ENCODE results near the gene SLC17A8.
"Not testable (repeated sequence)": the region's sequence is repeated elsewhere in the genome, so short reads cannot be mapped to it uniquely, and the experiment has no call there.

Gene SLC17A8

DNA sequence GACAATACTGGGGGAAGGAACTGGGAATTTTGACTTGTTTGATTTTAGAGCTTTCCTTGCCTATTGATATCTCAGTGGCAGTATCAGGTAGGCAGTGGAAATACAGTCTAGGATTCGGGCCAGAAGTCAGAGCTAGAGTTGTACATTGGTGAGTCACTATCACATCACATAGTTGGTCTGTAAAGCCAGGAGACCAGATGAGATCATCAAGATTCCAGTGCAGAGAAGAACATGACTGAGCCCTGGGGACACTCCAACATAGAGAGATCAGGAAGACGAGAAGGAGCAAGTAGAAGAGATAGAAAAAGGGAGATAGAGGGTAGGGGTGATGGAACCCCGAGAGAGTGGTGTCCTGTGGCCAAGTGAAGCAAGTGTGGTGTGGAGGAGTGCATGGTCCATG is 70.2 kb downstream of the SLC17A8 start:
- DNase-seq (ENCODE audit: low read depth) = no peak

DNA sequence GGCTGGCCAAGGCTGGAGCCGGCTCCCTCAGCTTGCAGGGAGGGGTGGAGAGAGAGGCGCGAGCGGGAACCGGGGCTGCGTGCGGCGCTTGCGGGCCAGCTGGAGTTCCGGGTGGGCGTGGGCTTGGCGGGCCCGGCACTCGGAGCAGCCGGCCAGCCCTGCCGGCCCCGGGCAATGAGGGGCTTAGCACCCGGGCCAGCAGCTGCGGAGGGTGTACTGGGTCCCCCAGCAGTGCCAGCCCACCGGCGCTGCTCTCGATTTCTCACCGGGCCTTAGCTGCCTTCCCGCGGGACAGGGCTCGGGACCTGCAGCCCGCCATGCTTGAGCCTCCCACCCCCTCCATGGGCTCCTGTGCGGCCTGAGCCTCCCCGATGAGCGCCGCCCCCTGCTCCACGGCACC is 73.4 kb downstream of the SLC17A8 start:
- not testable (repeated sequence) for DNase-seq (ENCODE audit: low read depth)

DNA sequence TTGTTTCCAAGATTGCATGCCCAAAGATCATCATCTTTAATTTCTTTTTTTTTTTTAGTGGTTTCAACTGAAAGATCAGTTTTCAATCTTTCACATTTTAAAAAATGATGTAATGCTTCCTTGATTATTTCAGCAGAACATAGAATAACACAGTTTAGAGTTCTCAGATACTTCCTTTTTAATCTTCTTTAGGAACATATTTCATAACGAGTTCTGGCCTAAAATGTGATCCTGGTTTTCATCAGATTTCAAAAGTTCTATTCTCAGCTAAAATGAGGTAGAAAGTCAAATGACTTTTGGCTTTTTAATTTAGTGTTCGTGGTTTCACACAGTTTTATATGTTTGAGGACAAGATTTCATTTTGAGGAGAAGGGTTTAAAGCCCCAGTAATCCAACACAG is 76.8 kb downstream of the SLC17A8 start:
- DNase-seq (ENCODE audit: low read depth) = no peak

DNA sequence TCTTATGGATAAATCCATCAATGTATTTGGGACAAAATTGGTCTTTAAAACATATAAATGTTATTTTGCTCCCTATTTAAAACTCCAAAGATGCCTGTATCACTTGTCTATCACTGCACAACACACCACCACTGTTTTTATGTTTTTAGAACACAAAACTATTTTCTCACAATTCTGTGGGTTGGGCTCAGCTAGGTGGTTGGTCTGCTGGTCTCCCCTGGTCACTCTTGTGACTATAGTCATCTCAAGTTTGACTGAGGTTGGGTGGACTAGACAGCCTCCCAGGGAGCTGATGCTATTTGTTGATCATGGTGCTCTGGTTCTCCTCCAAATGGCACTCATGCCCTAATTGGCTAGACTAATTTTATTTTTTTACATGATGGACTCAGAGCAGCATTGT is 77.3 kb downstream of the SLC17A8 start:
- no peak for DNase-seq (ENCODE audit: low read depth)

DNA sequence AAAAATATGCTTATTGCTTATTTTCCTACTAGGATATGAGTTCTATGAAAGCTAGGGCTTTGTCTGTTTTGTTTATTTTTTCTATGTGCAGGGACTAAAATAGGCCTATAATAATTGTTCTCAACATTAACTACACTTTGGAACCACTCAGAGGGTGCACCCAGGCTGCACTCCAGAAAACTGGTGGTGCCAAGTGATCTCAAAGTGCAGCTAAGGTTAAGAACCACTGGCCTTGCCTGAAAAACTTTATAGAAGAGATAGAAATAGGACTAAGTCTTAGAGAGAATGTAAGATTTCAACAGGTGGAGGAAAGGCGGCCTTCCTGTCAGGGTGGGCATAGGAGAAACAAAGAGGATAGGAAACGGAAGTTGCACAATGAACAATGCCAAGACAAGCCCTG is 79.1 kb downstream of the SLC17A8 start:
- no peak for DNase-seq (ENCODE audit: low read depth)

DNA sequence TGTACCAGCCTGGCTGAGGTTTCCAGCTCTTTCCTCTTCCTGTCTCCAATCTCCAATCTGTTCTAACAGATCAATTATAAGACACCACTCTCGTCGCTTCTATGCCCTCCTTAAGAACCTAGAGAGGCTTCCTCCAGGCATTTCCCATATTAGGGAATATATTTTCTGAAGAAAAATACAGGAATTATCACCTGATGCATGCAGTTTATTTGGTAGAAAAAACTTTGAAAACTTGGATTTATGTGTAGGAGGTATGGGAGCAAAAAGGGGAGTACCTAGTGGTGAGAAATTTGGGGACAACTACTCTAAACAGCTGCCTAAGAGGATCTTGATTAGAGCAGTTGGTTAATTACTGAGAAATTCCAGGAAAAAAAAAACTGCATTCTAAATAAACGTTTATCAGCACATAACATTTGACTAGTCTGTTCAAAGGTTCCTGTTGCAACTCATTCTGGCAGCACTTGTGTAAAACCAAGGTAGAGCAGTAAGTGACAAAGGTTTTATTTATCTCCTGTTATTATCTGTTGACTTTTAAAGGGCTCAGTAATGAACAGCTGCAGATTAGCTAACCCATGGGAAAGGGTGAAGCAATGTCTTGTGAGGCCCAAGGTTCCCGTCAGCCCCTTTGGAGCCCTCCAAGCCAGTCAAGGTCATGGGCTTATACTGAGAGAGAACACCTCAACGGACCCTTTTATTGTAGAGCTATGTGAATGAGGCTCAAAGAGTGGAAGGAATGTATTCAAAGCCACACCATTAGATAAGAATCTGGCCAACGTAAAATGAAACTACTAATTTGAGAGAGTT is 80.4 kb downstream of the SLC17A8 start:
- no peak for DNase-seq (ENCODE audit: low read depth)

DNA sequence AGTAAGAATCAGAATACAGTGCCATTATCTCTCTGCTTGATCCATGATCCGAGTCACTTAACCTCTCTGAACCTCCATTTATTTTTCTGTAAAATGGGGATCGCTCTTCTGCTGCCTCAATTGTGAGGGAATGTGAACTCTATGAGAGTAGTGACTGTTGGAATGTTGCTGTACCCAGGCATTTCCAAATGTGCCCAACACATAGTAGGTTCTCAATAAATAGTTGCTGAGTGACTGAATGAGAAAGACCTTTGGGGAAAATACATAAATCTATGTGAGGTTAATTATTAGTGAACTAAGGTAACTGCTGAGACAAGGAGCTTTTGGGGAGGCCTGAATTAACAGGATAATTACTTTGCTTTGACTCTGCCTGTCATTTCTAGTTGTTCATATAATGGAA is 82.9 kb downstream of the SLC17A8 start:
- DNase-seq (ENCODE audit: low read depth) = no peak

DNA sequence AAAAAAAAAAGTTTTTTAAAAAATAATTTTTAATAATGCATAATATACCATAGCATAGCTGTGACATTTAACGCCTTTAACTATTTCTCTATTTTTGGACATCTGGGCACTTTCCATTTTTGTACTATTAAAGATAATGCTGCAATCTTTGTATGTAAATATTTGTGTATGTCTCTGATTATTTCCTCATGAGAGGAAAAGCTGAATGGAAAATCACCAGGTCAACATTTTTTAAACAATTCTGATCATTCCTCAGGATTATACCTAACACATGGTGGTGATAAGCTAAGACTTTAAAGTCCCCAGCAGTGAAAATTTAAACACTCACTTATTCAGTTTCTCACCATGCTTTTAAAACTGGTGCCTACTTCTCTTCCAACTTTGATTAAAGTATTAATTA is 85.5 kb downstream of the SLC17A8 start:
- DNase-seq (ENCODE audit: low read depth) = no peak

DNA sequence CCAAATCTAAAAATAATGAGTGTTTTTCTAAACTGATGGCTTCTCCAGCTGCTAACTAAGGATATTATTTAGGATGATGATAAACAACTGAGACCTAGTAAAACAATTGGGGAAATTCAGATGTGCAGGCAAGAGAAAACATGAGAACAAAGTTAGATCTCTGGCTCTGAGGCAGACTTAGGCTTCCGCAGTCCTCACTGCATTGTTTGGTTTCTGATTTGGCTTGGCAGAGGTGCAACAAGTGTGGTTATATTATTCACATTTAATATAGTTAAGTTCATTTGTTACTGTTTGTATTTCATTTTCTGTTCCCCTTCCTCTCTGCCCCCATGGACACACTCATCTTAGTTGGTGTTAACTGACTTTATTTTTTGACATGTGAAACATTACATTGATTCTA is 86.6 kb downstream of the SLC17A8 start:
- DNase-seq (ENCODE audit: low read depth) = no peak

DNA sequence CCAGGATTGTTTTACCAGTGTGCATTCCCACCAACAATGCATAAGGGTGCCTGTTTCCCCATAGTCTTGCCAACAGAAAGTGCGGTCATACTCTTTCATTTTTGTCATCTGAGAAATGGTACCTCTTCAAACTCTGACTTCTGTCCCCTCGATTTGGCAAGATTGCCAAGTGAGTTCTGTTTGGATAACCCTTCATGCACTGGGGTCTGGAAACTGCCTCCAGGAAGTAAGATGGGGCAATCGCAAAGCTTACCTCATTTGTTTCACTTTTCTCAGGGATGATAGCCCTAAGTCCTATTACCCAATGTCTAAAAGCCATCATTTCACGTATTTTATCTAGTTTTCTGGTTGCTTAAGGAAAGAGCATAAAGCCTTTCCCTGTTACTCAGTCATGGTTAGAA is 88.2 kb downstream of the SLC17A8 start:
- no peak for DNase-seq (ENCODE audit: low read depth)

DNA sequence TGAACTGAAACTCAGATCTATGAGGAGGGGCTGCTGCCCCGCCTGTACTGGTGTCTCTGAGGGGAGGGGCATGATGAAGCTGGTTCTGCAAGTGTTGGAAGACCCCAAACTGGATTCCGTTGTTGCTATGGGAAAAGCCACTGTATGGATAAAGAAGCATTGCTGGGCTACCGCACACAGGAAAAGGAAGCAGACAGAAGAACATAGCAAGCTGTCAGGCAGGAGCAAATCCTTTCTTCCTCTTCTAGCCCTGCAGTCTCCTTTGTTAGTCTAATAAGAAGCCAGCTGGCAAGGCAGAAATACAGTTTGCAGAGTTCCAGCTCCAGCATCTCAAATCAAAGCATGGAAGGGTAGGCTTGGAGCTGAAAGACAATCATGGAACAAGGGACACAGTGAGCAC is 90.5 kb downstream of the SLC17A8 start:
- no peak for DNase-seq (ENCODE audit: low read depth)

DNA sequence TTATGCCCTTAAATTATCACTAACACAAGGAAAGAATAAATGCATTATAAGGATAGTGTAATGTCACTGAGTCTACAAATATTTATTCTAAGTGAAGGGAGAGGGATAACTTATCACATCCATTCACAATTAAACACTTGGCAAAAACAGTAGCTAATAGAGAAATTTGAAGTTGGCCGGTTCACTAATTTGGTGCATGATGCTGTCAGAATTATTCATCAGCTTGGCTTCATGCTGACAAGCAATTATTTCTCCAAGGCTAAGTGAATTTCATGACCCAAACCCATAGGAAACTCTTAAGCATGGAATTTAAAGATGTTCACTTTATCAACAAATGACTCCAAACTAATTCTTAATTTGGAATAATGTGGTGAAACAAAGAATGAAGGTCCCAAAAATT is 91.8 kb downstream of the SLC17A8 start:
- no peak for DNase-seq (ENCODE audit: low read depth)

DNA sequence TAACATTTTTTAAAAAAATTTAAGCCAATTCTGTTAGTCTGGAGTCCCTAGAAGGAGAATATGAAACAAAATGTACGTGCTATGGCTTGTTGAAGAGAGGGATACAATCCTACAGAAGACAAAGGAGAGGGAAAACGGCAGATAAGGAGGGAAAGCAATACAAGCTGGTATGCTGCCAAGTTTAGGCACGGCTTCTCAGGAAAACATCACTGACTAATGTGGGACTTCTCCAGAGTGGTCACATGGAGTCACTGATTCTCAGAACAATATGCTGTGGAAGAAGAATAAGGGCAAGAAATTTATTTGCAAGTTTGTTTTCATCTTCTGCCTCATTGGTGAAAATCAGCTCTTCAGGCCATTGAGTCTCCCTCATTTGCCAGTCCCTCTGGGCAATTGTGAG is 93.9 kb downstream of the SLC17A8 start:
- no peak for DNase-seq (ENCODE audit: low read depth)

DNA sequence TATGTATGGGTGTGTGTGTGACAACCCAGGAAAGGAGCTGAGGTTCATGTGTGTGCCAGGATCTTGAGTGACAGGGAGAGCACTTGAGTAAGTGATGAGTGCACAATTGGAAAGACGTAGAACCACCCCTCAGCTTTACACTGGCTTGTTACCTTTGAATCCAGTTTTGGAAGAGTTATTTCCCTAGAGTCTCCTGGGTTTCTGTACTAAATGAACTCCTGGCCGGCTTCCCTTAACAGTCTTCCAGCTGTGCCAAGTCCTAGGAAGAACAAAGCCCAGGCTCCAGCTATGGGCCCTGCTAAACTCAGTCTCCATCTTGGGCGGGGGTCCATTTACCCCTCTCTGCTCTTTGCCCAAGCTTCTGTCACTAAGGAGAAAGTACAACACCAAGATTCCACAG is 97.1 kb downstream of the SLC17A8 start:
- no peak for DNase-seq (ENCODE audit: low read depth)

DNA sequence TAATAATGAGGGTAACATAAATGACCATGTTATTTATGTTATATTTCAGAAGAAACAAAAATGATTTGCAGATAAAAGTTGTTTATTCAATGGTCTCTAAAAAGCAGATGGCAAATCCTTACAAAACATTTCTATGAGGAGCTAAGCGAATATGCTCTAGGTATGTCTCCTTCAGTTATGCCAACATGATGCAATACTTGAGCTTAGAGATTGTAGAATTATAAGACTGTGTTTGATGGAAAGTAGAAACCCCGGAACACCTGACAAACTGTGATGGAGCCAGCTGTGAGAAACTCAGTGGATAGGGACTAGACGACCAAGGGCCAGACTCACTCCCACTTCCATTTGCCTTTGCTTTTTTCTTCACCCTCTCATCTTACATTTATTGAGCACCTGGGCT is 99.0 kb downstream of the SLC17A8 start:
- DNase-seq (ENCODE audit: low read depth) = no peak

DNA sequence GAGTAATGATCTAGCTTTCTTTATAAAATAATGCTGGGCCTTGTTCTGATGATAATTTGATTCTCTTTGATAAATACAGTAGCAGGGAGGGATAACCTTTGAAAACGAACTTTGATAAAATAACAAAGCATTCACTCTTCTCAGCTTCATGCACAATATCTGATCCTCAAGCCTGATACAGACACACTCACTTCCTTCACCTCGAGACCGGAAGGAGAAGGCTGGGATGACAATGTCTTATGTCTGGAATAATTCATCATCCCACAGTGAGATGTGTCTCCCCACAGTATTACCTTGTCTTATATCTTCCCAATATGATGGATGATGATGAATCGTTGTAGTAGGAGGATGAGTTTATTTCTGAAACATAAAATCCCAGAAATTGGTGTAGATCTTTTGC is 101.3 kb downstream of the SLC17A8 start:
- DNase-seq (ENCODE audit: low read depth) = no peak

DNA sequence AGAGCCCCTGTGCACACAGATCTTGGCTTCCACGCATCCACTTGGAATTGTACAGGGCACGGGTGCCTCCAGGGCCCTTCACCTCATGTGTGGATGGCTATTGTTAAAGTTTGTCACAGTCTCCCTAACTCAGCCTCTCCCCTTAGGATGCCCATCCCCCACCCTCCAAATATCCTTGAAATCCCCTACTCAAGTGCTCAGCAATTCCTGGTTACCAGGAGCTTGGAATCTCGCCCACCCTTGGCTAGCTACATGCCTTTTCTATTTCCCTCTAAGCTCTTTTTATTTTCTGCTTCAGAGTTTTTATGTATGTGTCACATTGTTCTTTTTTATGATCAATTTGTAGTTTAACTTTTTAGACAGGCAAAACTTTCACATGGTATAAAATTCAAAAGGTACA is 103.8 kb downstream of the SLC17A8 start:
- DNase-seq (ENCODE audit: low read depth) = no peak

DNA sequence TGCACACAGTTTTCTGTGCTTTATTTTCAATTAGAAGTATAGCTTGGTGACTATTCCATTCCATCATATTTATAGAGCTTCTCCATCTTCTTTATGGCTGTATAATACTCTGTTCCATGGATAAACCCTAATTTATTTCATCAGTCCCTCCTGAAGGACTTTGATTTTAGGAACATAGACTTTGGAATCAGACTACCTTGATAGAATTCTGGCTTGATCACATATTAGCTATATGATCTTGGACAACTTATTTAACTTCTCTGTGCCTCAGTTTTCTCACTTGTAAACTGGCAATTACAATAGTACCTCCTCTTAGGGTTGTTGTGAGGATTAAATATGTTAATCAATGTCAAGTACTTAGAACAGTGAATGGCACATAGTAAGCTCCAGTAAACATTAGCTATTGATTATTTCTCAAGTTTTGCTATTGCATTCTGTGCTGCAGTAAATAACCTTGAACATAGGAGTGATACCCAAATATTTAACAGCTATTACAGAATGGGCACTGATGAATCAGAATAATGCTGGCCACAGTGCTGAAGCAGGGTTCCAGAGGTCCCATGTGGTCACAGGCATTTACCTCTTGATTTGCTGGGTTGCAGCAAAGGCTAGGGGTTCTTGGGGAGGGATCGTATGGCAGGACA is 104.6 kb downstream of the SLC17A8 start:
- no peak for DNase-seq (ENCODE audit: low read depth)

DNA sequence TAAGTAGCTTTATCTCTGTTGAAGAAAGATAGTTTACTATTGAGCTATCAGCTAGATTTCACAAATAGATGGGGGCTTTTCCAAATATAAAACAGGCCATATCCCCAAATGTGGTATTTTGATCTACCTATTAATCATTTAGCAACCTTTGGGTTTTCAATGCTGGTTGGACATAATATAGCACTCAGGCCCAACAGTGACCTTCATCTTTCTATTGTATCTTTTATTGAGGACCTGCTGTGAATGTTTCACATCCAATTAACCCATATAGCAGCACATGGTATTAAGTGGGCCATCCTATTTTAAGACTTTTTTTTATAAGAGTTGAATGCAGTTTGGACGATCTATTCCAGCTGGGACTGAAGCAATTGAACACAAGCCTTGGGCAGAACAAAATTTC is 106.8 kb downstream of the SLC17A8 start:
- no peak for DNase-seq (ENCODE audit: low read depth)

DNA sequence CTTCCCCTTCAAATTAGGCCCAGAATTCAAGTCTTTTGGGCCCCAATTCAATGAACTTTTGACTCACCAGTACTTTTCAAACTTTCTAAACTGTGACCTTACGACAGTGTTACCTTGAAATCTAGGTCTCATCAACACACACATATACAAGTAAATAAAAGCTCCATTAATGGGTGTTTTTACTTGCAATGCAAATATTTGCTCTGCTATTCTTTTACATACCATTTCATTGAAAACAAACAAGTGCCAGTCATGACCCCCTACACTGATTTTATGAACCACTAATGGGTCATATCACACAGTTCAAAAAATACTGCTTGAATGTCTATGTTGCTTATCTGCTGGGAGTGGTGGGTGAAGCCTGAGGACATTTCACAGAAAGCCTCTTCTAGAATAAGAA is 107.7 kb downstream of the SLC17A8 start:
- DNase-seq (ENCODE audit: low read depth) = no peak

DNA sequence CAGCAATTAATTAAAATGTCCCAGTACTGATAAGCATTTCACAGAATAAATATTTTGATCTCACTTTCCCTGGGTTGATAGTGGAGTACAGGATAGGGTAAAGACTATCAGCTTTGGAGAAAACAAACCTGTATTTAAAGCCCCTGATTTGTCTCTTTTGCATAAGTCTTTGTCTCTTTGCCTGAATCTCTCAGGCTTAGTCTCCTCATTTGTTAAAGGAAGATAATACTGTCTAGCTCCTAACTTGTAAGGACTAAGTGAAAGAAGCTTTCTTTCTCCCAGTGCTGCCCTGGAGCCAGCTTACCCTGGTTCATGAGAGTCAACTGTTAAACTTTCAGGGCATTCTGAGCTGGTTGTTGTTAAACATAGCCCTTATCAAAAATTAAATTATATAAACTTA is 111.3 kb downstream of the SLC17A8 start:
- DNase-seq (ENCODE audit: low read depth) = no peak

Measured in activated T-helper 1 cell treated with Interleukin-2 at 50 U/mL for 16 hours (primary cell).